ENCODE results near the gene SCGB1D1. TPM values are rescaled to one million over a fixed set of nuclear protein-coding genes. Genes with fewer than 3 reads are reported as not detected.

The SCGB1D1 gene
- total RNA-seq, 1 donor from 2014 or later: not detected

- no peaks in the 10 kb centered on the region for H3K4me1 Mint-ChIP-seq (ENCODE audit: unreplicated experiment)
- no peaks in the 10 kb centered on the region for H3K9me3 Mint-ChIP-seq (ENCODE audit: unreplicated experiment)
- H3K4me3 Mint-ChIP-seq (ENCODE audit: unreplicated experiment): no peak overlapping the region
- H3K27ac Mint-ChIP-seq (ENCODE audit: unreplicated experiment): no peak overlapping the region
- H3K36me3 Mint-ChIP-seq (ENCODE audit: unreplicated experiment): peaks cover 26% of the 10 kb centered on the region
- DNase-seq (ENCODE audit: extremely low spot score, unreplicated experiment): peak; percentile 72
- TF ChIP-seq CTCF (IDR thresholded peaks at IDR 0.05): no peak
- H3K27me3 Mint-ChIP-seq (ENCODE audit: unreplicated experiment): no peaks in the 10 kb centered on the region
Measured at GRCh38 chr11:62143727-62144126, 46.3 kb upstream of the SCGB1D1 start.

- H3K9me3 Mint-ChIP-seq (ENCODE audit: unreplicated experiment): no peaks in the 10 kb centered on the region
- no peaks in the 10 kb centered on the region for H3K27me3 Mint-ChIP-seq (ENCODE audit: unreplicated experiment)
- H3K4me1 Mint-ChIP-seq (ENCODE audit: unreplicated experiment): no peaks in the 10 kb centered on the region
- H3K27ac Mint-ChIP-seq (ENCODE audit: unreplicated experiment): no peak overlapping the region
- peaks cover 33% of the 10 kb centered on the region for H3K36me3 Mint-ChIP-seq (ENCODE audit: unreplicated experiment)
- DNase-seq (ENCODE audit: extremely low spot score, unreplicated experiment): peak; percentile 83
- H3K4me3 Mint-ChIP-seq (ENCODE audit: unreplicated experiment): no peak overlapping the region
- TF ChIP-seq CTCF (IDR thresholded peaks at IDR 0.05): no peak
Measured at GRCh38 chr11:62144641-62145255, 45.3 kb upstream of the SCGB1D1 start.

- peak; percentile 78 for DNase-seq (ENCODE audit: extremely low spot score, unreplicated experiment)
- H3K9me3 Mint-ChIP-seq (ENCODE audit: unreplicated experiment): no peaks in the 10 kb centered on the region
Measured at GRCh38 chr11:62145261-62145871, 44.6 kb upstream of the SCGB1D1 start.

GRCh38 chr11:62146476-62147200, 43.4 kb upstream of the SCGB1D1 start:
- Mint-ChIP-seq H3K27ac (ENCODE audit: unreplicated experiment) (no peak overlapping the region), H3K9me3 (ENCODE audit: unreplicated experiment) (no peaks in the 10 kb centered on the region), H3K27me3 (ENCODE audit: unreplicated experiment) (no peaks in the 10 kb centered on the region), H3K4me3 (ENCODE audit: unreplicated experiment) (no peak overlapping the region), H3K36me3 (ENCODE audit: unreplicated experiment) (peaks cover 40% of the 10 kb centered on the region), H3K4me1 (ENCODE audit: unreplicated experiment) (no peaks in the 10 kb centered on the region)
- DNase-seq (ENCODE audit: extremely low spot score, unreplicated experiment): peak; percentile 67
- no peak for TF ChIP-seq CTCF (IDR thresholded peaks at IDR 0.05)

More at GRCh38 chr11:62145261-62145871, 44.6 kb upstream of the SCGB1D1 start:
- H3K4me3 Mint-ChIP-seq (ENCODE audit: unreplicated experiment): no peak overlapping the region
- H3K36me3 Mint-ChIP-seq (ENCODE audit: unreplicated experiment): peaks cover 36% of the 10 kb centered on the region
- no peaks in the 10 kb centered on the region for H3K27me3 Mint-ChIP-seq (ENCODE audit: unreplicated experiment)
- no peak for TF ChIP-seq CTCF (IDR thresholded peaks at IDR 0.05)
- no peak overlapping the region for H3K27ac Mint-ChIP-seq (ENCODE audit: unreplicated experiment)
- H3K4me1 Mint-ChIP-seq (ENCODE audit: unreplicated experiment): no peaks in the 10 kb centered on the region

GRCh38 chr11:62147545-62147944, 42.5 kb upstream of the SCGB1D1 start:
- DNase-seq (ENCODE audit: extremely low spot score, unreplicated experiment): peak; percentile 64
- H3K36me3 Mint-ChIP-seq (ENCODE audit: unreplicated experiment): peaks cover 40% of the 10 kb centered on the region
- no peak for TF ChIP-seq CTCF (IDR thresholded peaks at IDR 0.05)
- H3K4me1 Mint-ChIP-seq (ENCODE audit: unreplicated experiment): no peaks in the 10 kb centered on the region
- no peaks in the 10 kb centered on the region for H3K9me3 Mint-ChIP-seq (ENCODE audit: unreplicated experiment)
- H3K27ac Mint-ChIP-seq (ENCODE audit: unreplicated experiment): no peak overlapping the region
- H3K4me3 Mint-ChIP-seq (ENCODE audit: unreplicated experiment): no peak overlapping the region
- no peaks in the 10 kb centered on the region for H3K27me3 Mint-ChIP-seq (ENCODE audit: unreplicated experiment)

Measured in osteocyte (in vitro differentiated cells).